Measurements from ENCODE around the gene CORIN. TPM values are rescaled to one million over a fixed set of nuclear protein-coding genes. Genes with fewer than 3 reads are reported as not detected.

The CORIN gene
- total RNA-seq, 1 donor from 2014 or later, result 0.05 TPM

- no peaks in the 10 kb centered on the region for H3K36me3 Mint-ChIP-seq (ENCODE audit: low read depth)
- H3K27ac Mint-ChIP-seq (ENCODE audit: unreplicated experiment), result no peak overlapping the region
- H3K27me3 Mint-ChIP-seq (ENCODE audit: low read depth), result peaks cover 2% of the 10 kb centered on the region
- no peak overlapping the region for H3K4me3 Mint-ChIP-seq
- no peaks in the 10 kb centered on the region for H3K9me3 Mint-ChIP-seq
- no peaks in the 10 kb centered on the region for H3K4me1 Mint-ChIP-seq
- TF ChIP-seq, protein P1, sequence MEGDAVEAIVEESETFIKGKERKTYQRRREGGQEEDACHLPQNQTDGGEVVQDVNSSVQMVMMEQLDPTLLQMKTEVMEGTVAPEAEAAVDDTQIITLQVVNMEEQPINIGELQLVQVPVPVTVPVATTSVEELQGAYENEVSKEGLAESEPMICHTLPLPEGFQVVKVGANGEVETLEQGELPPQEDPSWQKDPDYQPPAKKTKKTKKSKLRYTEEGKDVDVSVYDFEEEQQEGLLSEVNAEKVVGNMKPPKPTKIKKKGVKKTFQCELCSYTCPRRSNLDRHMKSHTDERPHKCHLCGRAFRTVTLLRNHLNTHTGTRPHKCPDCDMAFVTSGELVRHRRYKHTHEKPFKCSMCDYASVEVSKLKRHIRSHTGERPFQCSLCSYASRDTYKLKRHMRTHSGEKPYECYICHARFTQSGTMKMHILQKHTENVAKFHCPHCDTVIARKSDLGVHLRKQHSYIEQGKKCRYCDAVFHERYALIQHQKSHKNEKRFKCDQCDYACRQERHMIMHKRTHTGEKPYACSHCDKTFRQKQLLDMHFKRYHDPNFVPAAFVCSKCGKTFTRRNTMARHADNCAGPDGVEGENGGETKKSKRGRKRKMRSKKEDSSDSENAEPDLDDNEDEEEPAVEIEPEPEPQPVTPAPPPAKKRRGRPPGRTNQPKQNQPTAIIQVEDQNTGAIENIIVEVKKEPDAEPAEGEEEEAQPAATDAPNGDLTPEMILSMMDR (conservative IDR thresholded peaks at IDR 0.05), result no peak
- no peak for DNase-seq (ENCODE audit: low read depth, low spot score)
Observed at GRCh38 chr4:47652092-47652491, 185.8 kb downstream of the CORIN start.

GRCh38 chr4:47651231-47651630, 186.6 kb downstream of the CORIN start:
- H3K27me3 Mint-ChIP-seq (ENCODE audit: low read depth), result peaks cover 2% of the 10 kb centered on the region
- H3K4me3 Mint-ChIP-seq, result no peak overlapping the region
- TF ChIP-seq, protein P1 (conservative IDR thresholded peaks at IDR 0.05), result no peak
- H3K4me1 Mint-ChIP-seq, result no peaks in the 10 kb centered on the region
- H3K27ac Mint-ChIP-seq (ENCODE audit: unreplicated experiment), result no peak overlapping the region
- DNase-seq (ENCODE audit: low read depth, low spot score), result no peak
- no peaks in the 10 kb centered on the region for H3K36me3 Mint-ChIP-seq (ENCODE audit: low read depth)
- no peaks in the 10 kb centered on the region for H3K9me3 Mint-ChIP-seq

GRCh38 chr4:47650584-47651130, 187.2 kb downstream of the CORIN start:
- no peak for DNase-seq (ENCODE audit: low read depth, low spot score)
- Mint-ChIP-seq H3K9me3 (no peaks in the 10 kb centered on the region), H3K27ac (ENCODE audit: unreplicated experiment) (no peak overlapping the region), H3K4me3 (no peak overlapping the region), H3K36me3 (ENCODE audit: low read depth) (no peaks in the 10 kb centered on the region), H3K27me3 (ENCODE audit: low read depth) (peaks cover 2% of the 10 kb centered on the region), H3K4me1 (no peaks in the 10 kb centered on the region)
- TF ChIP-seq, protein P1 (conservative IDR thresholded peaks at IDR 0.05), result no peak

- Mint-ChIP-seq H3K4me3 (no peak overlapping the region), H3K27me3 (ENCODE audit: low read depth) (peaks cover 2% of the 10 kb centered on the region), H3K9me3 (no peaks in the 10 kb centered on the region), H3K27ac (ENCODE audit: unreplicated experiment) (no peak overlapping the region), H3K36me3 (ENCODE audit: low read depth) (no peaks in the 10 kb centered on the region), H3K4me1 (peaks cover 7% of the 10 kb centered on the region)
- no peak for DNase-seq (ENCODE audit: low read depth, low spot score)
- TF ChIP-seq, protein P1 (conservative IDR thresholded peaks at IDR 0.05), result no peak
Observed at GRCh38 chr4:47647544-47647943, 190.3 kb downstream of the CORIN start.

DNA sequence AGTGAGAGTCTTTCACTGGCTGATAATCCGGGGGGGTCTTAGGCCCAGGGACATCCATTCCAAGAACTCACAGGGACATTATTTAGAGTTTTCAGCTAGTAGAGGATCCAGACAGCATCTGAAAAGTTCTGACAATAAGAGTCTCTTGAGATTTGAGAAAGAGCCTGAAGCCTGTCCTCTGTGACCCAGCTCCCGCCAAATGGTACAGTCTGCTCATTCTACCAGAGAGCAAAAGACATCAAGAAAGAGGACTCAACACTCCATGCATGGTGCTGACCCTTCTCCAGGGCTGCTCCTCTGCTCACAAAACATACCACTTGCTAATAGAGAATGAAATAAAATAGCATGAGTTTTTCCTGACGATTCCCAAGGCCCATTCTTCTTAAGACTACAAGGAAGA, 190.8 kb downstream of the CORIN start:
- H3K36me3 Mint-ChIP-seq (ENCODE audit: low read depth), result no peaks in the 10 kb centered on the region

More for the DNA sequence above, 190.8 kb downstream of the CORIN start:
- Mint-ChIP-seq H3K27me3 (ENCODE audit: low read depth) (peaks cover 2% of the 10 kb centered on the region), H3K4me1 (peaks cover 11% of the 10 kb centered on the region), H3K9me3 (no peaks in the 10 kb centered on the region), H3K4me3 (no peak overlapping the region), H3K27ac (ENCODE audit: unreplicated experiment) (no peak overlapping the region)
- TF ChIP-seq, protein P1 (conservative IDR thresholded peaks at IDR 0.05), result no peak
- no peak for DNase-seq (ENCODE audit: low read depth, low spot score)

Data from neural crest cell (in vitro differentiated cells).